HL-60 (cell line): ENCODE results near the gene TTC34.

Experiments
- DNase-seq, 2 experiments: peaks; one replicate each; pipeline ENCODE4 v3.0.0-alpha.2; 2010 to 2020; ENCODE audit warnings: low read depth in 1 of 2, low spot score in 1 of 2
- H3K27ac ChIP-seq: fragments of 250-450 bp; sonication (Bioruptor Pico); replicated peaks from 2 replicates; pipeline ENCODE4 v1.5.1; 2020; ENCODE audit warnings: mild to moderate bottlenecking, moderate library complexity
- H3K27me3 ChIP-seq: fragments of 250-450 bp; sonication (Bioruptor Pico); 2 replicates; pipeline ENCODE4 v1.5.1; 2021; ENCODE audit warnings: mild to moderate bottlenecking, moderate library complexity; ENCODE audit not compliant: insufficient read depth, poor library complexity, severe bottlenecking
- H3K4me3 ChIP-seq: replicated peaks from 2 replicates; pipeline ENCODE4 v1.5.1; 2011; ENCODE audit warnings: mild to moderate bottlenecking, control low read depth, low read length; ENCODE audit not compliant: insufficient read depth
- CTCF ChIP-seq: IDR thresholded peaks from one replicate; pipeline ENCODE4 v1.5.1; 2011; ENCODE audit warnings: low read length, control low read depth, inconsistent platforms; ENCODE audit not compliant: insufficient read depth
- GABPA ChIP-seq: IDR thresholded peaks from 2 replicates; pipeline ENCODE4 v1.6.1; 2012; ENCODE audit warnings: low read depth
- POLR2AphosphoS5 ChIP-seq: IDR thresholded peaks from 2 replicates; pipeline ENCODE4 v1.6.1; 2012; ENCODE audit warnings: low read depth
- SPI1 ChIP-seq: IDR thresholded peaks from 2 replicates; pipeline ENCODE4 v1.6.1; 2012; ENCODE audit warnings: low read depth, mild to moderate bottlenecking, borderline replicate concordance
- TF ChIP-seq, protein P1 (sequence below): IDR thresholded peaks from 2 replicates; pipeline ENCODE4 v1.6.1; 2012; ENCODE audit warnings: low read depth; ENCODE audit not compliant: insufficient replicate concordance

TTC34 gene

GRCh38 chr1:2635361-2636010 is 166.0 kb downstream of the TTC34 start:
- H3K4me3 ChIP-seq: no peak overlapping the region
- no peak for DNase-seq
- no peaks in the 10 kb centered on the region for H3K27me3 ChIP-seq
- no peak for TF ChIP-seq CTCF
- TF ChIP-seq, protein P1, sequence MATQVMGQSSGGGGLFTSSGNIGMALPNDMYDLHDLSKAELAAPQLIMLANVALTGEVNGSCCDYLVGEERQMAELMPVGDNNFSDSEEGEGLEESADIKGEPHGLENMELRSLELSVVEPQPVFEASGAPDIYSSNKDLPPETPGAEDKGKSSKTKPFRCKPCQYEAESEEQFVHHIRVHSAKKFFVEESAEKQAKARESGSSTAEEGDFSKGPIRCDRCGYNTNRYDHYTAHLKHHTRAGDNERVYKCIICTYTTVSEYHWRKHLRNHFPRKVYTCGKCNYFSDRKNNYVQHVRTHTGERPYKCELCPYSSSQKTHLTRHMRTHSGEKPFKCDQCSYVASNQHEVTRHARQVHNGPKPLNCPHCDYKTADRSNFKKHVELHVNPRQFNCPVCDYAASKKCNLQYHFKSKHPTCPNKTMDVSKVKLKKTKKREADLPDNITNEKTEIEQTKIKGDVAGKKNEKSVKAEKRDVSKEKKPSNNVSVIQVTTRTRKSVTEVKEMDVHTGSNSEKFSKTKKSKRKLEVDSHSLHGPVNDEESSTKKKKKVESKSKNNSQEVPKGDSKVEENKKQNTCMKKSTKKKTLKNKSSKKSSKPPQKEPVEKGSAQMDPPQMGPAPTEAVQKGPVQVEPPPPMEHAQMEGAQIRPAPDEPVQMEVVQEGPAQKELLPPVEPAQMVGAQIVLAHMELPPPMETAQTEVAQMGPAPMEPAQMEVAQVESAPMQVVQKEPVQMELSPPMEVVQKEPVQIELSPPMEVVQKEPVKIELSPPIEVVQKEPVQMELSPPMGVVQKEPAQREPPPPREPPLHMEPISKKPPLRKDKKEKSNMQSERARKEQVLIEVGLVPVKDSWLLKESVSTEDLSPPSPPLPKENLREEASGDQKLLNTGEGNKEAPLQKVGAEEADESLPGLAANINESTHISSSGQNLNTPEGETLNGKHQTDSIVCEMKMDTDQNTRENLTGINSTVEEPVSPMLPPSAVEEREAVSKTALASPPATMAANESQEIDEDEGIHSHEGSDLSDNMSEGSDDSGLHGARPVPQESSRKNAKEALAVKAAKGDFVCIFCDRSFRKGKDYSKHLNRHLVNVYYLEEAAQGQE: no peak
- no peak for TF ChIP-seq POLR2AphosphoS5
- no peak for TF ChIP-seq GABPA
- TF ChIP-seq SPI1: no peak
- no peak overlapping the region for H3K27ac ChIP-seq

GRCh38 chr1:2633936-2634491 is 167.5 kb downstream of the TTC34 start:
- Histone ChIP-seq H3K27me3 (peaks cover 6% of the 10 kb centered on the region), H3K27ac (no peak overlapping the region), H3K4me3 (no peak overlapping the region)
- TF ChIP-seq CTCF: no peak
- TF ChIP-seq, protein P1: no peak
- no peak for TF ChIP-seq POLR2AphosphoS5
- no peak for TF ChIP-seq GABPA
- no peak for TF ChIP-seq SPI1
- no peak for DNase-seq

GRCh38 chr1:2633366-2633935 is 168.0 kb downstream of the TTC34 start:
- H3K4me3 ChIP-seq: no peak overlapping the region
- H3K27ac ChIP-seq: no peak overlapping the region
- TF ChIP-seq, protein P1: no peak
- TF ChIP-seq SPI1 (no peak), POLR2AphosphoS5 (no peak), CTCF (no peak), GABPA (no peak)
- no peak for DNase-seq
- H3K27me3 ChIP-seq: peaks cover 6% of the 10 kb centered on the region
